ENCODE data around the gene ENO3.

- no peak for TF ChIP-seq TAF1 (IDR thresholded peaks at IDR 0.05; ENCODE audit: borderline replicate concordance, low read depth, low read length)
- no peak for TF ChIP-seq POLR2AphosphoS5 (IDR thresholded peaks at IDR 0.05; ENCODE audit: low read depth, low read length)
- no peak for TF ChIP-seq POLR2A (IDR thresholded peaks at IDR 0.05; ENCODE audit: low read depth, low read length)
These were observed 18.2 kb upstream of the ENO3 start for GRCh38 chr17:4932756-4933155.
